ENCODE data around the gene SIRPG. TPM values are rescaled to one million over a fixed set of nuclear protein-coding genes. Genes with fewer than 3 reads are reported as not detected.

Gene SIRPG
- total RNA-seq, 1 donor from 2014 or later = not detected

GRCh38 chr20:1595333-1595732 is 62.2 kb downstream of the SIRPG start:
- no peak for DNase-seq

DNA sequence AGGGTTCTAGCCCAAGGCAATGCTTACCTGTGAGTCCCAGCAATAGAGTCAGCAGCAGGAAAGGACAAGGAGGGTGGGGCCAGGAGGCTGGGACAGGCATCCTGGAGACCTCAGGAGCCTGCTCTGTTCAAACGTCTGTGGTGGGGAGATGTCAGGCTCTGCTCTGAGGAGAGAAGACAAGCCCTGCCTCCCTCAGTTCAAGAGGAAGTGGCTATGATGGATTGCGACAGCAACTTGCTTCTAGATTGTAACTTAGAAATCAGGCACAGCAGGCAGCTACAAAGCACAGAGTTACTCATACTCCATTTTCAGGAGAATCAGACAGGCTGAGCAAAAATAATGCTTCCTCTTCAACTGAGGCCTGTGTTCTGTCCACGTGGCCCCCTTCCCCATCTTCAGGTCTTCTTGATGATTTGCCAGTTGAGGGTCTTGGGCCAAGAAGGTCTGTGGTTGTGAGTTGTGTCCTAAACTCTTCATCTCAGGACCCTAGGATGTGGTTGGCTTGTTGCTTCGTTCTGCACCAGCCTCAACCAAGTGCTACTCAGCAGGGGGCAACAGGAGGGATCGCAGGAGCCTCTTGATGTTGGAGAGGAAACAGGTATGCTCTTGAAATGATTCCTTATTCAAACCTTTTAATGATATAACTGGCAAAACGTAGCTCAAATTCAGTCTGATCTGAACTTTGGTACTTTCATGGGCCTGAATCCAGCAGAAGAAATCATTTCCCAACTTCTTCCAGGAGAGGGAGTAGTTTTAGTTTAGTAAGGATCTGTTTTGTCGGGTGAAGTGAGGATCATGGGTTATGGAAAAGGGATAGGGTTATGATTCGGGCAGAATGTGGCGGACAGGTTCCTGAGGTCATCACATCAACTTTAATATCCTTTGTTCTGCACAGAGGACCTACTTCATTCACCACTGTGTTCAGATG is 68.8 kb downstream of the SIRPG start:
- no peak for DNase-seq

- no peak for DNase-seq
These were observed 69.6 kb downstream of the SIRPG start for GRCh38 chr20:1587781-1588532.

GRCh38 chr20:1579488-1579887 is 78.1 kb downstream of the SIRPG start:
- no peak for DNase-seq

Small RNA genes lying within 50 kb of the gene (small RNA-seq; reads per million reads assigned to genes)
- not detected for gene AL109809.3
- gene RN7SL561P = not detected

Other genes with a start within 250 kb of the SIRPG start
- 28.9 TPM for gene NSFL1C, start 190.9 kb downstream of the SIRPG start, total RNA-seq
- gene SIRPB2, start 166.4 kb downstream of the SIRPG start, total RNA-seq = 0.62 TPM
- gene SIRPD, start 100.1 kb downstream of the SIRPG start, total RNA-seq = not detected
- 0.47 TPM for gene SIRPB1, start 37.8 kb downstream of the SIRPG start, total RNA-seq
- 3.9 TPM for gene SIRPA, start 237.6 kb upstream of the SIRPG start, total RNA-seq

Data from occipital lobe (tissue), 3 donors.